ENCODE results near the gene ERC2. TPM values are rescaled to one million over a fixed set of nuclear protein-coding genes. Genes with fewer than 3 reads are reported as not detected.
A peak's percentile ranks its signal among the peaks of the same experiment; 100 is the strongest.
"Not testable (repeated sequence)": the region's sequence is repeated elsewhere in the genome, so short reads cannot be mapped to it uniquely, and the experiment has no call there.

The ERC2 gene
- total RNA-seq, 1 experiment from 2014 or later, result 0.26 TPM

DNA sequence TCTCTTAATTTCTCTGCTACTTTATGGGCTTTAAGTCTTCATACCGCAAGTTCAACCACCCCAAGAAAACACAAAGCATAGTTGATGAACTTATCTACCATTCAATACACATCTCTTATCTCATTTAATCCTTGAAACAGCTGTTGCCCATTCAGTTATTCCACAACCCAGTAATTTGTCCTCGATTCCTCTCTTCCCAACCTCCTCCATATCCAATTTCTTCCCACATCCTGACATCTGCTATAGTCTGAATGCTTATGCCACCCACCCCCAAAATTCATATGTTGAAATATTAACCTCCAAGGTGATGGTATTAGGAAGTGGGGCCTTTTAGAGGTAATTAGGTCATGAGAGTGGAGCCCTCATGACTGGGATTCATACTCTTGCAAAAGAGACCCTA, 345.4 kb downstream of the ERC2 start:
- DNase-seq (ENCODE audit: low spot score), result no peak

DNA sequence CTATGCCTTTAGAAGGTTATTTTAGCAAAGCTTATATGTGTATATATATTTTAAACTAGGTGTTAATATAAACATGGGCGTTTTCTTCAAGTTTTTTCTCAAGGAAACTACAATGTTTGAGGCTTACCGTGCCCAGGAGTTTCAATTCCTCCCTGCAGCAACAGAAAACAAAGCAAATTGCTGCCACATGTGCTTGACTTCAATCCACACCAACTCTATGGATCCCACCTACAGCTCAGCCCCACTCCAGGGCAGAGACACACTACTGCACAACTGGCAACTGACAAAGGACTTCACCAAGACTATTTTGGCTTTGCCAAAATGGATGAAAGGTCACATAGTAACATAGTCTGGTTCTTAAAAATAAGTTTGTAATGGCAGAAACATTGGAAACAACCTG, 346.6 kb downstream of the ERC2 start:
- DNase-seq (ENCODE audit: low spot score), result no peak

DNA sequence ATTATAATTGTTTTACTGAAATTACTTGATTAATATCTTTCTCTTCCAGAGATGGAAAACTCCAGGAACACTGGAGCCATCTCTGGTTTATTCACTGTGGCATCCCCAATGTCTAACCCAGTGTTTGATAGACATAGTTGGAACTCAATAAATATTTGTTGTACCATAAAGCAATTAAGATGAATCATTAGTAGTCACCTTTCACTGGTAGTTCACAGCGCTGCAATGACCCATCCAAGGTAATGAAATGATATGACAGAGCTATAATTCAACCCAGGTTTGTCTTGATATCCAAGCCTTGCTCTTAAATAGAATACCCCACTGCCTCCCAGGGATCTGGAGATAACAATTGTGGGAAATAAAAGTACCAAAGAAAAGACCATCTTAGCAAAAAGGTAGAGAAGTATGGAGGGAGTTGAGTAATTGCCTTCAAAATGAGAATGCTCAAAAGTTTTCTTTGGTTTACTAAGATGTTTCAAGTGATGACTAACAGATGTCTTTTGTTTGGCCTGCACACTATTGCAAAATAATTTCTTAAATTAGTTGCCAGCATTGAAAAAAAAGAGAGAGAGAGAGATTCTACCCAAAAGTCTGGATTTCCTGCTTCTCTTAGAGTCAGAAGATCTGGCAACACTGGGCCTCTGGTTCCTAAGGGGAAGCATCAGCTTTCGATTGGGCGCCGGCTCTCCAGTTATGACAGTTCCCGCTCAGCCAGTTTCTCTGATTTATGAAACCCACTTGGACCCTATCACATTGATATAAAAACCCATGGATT, 348.5 kb downstream of the ERC2 start:
- peak; percentile 24 for DNase-seq (ENCODE audit: low spot score)

GRCh38 chr3:56118968-56119367, 349.3 kb downstream of the ERC2 start:
- DNase-seq (ENCODE audit: low spot score), result no peak

DNA sequence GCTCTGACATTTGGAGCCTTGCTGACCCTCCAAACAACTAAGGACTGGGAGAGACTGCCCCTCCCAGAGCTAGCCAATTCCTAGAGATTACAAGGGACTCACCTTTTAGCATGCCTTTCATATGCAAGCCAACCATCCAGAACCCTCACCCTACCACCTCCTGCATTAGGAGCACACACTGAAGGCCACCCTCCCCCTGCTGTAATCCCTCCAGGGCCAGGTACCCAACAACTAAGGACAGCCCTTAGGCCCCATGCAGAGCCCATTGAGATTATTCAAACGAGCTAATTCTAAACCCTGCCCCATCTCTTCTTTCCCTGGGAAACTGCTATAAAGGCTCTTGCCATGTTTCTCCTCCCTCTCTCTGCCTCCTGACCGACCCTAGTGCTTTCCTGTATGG, 352.6 kb downstream of the ERC2 start:
- no peak for DNase-seq (ENCODE audit: low spot score)

- no peak for DNase-seq (ENCODE audit: low spot score)
These were observed 353.1 kb downstream of the ERC2 start for GRCh38 chr3:56115199-56115598.

- DNase-seq (ENCODE audit: low spot score), result no peak
These were observed 354.4 kb downstream of the ERC2 start for GRCh38 chr3:56113908-56114307.

DNA sequence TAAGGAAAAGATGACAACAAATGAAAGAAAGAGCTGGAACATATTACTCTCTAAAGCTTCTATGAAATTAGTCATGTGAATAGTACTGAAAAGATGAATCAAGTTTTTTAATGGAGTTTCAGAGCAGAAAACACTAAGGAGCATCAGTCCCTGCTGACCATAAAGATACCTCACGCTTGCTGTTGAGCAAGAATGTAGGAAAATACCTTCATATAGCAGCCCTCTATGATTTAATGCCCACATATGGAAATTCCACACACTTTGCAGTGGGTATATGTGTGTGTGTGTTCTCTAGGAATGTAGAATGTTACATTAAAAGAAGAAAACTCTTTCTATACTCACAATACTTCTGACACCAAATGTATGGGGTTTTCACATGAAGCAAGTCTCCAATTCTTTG, 355.0 kb downstream of the ERC2 start:
- DNase-seq (ENCODE audit: low spot score), result no peak

- no peak for DNase-seq (ENCODE audit: low spot score)
These were observed 356.5 kb downstream of the ERC2 start for GRCh38 chr3:56111606-56112304.

DNA sequence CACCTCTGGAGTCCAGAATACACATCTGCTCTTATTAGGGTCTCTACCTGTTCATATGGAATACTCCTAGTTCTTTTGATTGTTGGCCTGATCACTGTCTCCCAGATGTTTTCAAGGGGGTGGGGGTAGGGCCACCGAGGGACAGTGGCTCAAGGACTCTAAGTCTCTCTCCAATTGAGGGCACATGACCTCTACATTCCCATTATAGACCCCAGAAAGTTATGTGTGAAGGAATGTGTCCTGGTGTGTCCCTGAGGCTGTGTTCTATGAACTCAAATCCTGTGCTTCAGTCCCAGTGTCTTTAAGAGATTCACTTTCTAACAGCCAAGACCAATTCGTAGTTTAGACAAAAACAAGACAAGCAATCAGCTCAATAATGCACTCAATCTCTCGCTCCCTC, 357.4 kb downstream of the ERC2 start:
- no peak for DNase-seq (ENCODE audit: low spot score)

GRCh38 chr3:56107157-56107556, 361.1 kb downstream of the ERC2 start:
- DNase-seq (ENCODE audit: low spot score), result no peak

DNA sequence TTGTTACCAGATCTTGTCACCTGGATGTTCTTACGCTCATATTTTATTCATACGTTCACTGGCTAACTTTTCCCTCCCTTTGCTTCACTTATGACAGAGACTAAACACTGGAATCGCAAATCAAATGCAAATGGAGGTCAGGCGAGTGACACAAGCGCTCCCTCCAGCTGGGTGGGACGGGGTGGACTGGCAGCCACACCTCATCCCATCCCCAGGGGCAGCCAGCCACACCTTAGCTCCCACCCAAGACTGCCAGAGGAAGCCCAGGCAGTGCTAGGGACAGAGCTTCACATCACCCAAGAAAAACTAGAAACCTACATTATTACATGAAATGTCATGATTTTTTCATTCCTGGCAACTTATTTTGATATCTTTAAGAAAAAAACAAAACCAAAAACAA, 366.2 kb downstream of the ERC2 start:
- no peak for DNase-seq (ENCODE audit: low spot score)

DNA sequence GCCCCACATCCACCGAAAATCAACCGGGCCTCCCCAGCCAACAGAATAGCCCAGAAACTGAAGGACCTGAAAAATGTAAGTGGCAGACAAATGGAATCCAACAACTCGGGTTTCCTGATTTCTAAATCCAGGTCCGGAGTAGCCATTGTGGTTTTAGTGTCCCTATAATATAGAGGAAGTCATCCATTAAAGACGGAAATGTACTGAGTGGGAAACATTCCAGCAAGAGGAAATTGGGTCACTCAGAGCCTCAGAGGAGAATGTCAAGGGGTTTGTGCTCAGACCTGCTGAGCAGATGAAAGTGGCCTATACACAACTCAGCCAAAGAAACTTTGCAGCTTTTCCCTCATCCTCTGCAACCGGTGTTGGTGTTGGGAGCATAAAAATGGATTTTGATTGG, 366.7 kb downstream of the ERC2 start:
- DNase-seq (ENCODE audit: low spot score), result no peak

DNA sequence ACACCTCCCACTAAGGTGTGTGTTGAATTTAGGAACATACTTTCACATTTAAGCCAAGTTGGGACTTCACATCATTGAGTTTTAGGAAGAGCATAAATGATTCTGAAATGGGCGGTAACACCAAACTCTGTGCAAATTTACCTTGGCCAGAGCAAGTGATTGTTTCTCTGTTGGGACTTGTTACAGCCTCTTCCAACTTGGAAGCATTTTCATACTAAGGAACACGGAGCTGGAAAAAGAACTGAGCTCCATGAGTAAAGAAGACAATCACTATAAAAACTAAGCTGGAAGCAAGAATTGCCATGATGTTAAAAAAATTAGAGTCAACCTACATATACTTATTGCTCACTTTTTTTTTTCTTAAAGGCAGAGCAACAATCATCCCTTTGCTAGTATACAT, 371.3 kb downstream of the ERC2 start:
- DNase-seq (ENCODE audit: low spot score), result no peak

- no peak for DNase-seq (ENCODE audit: low spot score)
These were observed 374.1 kb downstream of the ERC2 start for GRCh38 chr3:56094170-56094569.

- no peak for DNase-seq (ENCODE audit: low spot score)
These were observed 378.5 kb downstream of the ERC2 start for GRCh38 chr3:56089739-56090138.

DNA sequence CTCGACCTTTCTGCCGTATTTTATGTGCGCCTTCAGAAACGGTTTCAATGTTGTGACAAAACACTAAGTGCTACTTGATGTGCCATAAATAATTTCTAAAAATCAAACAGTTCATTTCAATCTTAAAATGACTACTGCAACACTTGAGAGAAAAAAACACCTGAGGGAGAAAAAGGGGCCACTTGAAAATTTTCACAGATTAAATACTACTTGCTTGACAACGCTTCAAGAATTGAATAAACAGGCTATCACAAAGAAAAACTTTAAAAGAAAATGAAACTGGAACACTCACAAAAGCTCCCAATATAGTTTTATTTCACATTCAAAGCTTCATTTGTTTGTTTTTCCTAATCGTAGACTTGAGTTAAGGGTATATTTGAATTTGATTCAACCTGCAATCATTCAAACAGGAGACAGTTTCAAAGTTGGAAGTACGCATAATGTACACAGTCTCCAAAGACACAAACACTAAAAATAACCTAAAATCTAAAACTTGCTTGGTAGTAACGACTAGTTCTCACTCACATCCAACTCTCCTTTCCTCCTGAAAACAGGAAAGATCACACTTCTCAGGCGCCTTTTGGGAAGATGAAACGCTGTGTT, 380.7 kb downstream of the ERC2 start:
- DNase-seq (ENCODE audit: low spot score), result no peak

DNA sequence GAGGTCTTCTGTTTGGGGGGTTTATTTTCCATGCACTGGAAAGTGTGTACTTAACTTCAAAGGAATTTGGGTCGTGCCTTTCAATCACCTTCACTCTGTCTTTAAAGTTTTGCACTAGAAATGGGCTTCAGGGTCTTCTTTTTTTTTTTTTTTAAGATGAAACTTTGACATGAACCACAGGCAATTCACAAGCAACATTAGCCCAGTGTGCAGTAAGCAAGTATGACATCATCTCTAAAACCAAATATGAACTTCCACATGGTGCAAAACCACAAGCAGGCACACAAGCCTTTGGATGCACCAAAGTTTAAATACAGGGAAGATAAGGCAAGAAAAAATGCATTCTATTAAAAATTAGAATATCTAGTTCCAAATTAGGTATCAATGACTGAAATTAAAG, 381.9 kb downstream of the ERC2 start:
- DNase-seq (ENCODE audit: low spot score), result no peak

- no peak for DNase-seq (ENCODE audit: low spot score)
These were observed 387.0 kb downstream of the ERC2 start for GRCh38 chr3:56081246-56081645.

GRCh38 chr3:56076746-56077145, 391.5 kb downstream of the ERC2 start:
- DNase-seq (ENCODE audit: low spot score), result no peak

- DNase-seq (ENCODE audit: low spot score), result no peak
These were observed 393.2 kb downstream of the ERC2 start for GRCh38 chr3:56075089-56075488.

- DNase-seq (ENCODE audit: low spot score), result no peak
These were observed 398.5 kb downstream of the ERC2 start for GRCh38 chr3:56069766-56070165.

- not testable (repeated sequence) for DNase-seq (ENCODE audit: low spot score)
These were observed 401.9 kb downstream of the ERC2 start for GRCh38 chr3:56066405-56066804.

All from A172 (cell line).